HG03565 (cell line): ENCODE data around the gene PHACTR1.
"Not testable (repeated sequence)": the region's sequence is repeated elsewhere in the genome, so short reads cannot be mapped to it uniquely, and the experiment has no call there.

Source experiments
- ATAC-seq: cut with Tn5 transposase; IDR thresholded peaks from one replicate; pipeline ENCODE4 v1.9.1; 2021; ENCODE audit warnings: mild to moderate bottlenecking, moderate library complexity; ENCODE audit not compliant: unreplicated experiment

The PHACTR1 gene

GRCh38 chr6:12716298-12716916 lies at the start of gene PHACTR1:
Gene PHACTR1 (plus strand): TSS chr6:12716767.
- ATAC-seq = no peak

DNA sequence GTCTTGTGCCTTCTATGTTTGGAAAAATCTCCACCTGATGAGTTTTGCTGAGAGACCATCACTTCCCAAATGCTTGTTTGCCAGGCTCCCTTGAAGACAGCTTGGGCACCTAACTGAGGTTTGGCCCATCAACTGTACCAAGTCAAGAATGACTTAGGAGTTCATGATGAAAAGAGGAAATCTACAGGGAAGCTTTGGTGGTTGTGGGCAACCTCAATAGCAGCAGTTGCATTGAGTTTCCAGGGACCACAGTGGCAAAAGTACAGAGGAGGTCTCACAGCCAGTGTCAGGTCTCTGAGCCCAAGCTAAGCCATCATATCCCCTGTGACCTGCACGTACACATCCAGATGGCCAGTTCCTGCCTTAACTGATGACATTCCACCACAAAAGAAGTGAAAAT lies 49.7 kb upstream of the PHACTR1 start:
- ATAC-seq = no peak

- no peak for ATAC-seq
Observed at GRCh38 chr6:12675931-12676330, 40.6 kb upstream of the PHACTR1 start.

DNA sequence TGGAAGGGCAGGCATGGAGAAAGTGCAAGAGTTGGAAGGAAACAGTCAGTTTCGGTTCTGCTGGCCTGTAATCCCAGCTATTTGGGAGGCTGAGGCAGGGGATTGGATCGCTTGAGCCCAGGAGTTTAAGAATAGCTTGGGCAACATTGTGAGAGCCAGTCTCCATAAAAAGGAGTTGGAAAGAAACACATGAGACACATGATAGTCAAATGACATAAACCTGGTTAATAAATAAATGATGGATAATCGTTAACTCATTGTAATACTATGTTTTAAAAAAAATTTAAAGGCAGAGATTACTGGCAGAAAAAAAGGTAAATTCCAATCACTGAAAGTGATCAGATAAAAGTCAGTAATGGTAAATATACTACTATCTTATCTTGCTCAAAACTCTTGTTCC lies 37.2 kb upstream of the PHACTR1 start:
- ATAC-seq = no peak

GRCh38 chr6:12693122-12693521 lies 23.4 kb upstream of the PHACTR1 start:
- ATAC-seq = no peak

- ATAC-seq = no peak
Observed at GRCh38 chr6:12698298-12698697, 18.3 kb upstream of the PHACTR1 start.

GRCh38 chr6:12704946-12705345 lies 11.6 kb upstream of the PHACTR1 start:
- no peak for ATAC-seq

GRCh38 chr6:12709116-12709515 lies 7.5 kb upstream of the PHACTR1 start:
- no peak for ATAC-seq

DNA sequence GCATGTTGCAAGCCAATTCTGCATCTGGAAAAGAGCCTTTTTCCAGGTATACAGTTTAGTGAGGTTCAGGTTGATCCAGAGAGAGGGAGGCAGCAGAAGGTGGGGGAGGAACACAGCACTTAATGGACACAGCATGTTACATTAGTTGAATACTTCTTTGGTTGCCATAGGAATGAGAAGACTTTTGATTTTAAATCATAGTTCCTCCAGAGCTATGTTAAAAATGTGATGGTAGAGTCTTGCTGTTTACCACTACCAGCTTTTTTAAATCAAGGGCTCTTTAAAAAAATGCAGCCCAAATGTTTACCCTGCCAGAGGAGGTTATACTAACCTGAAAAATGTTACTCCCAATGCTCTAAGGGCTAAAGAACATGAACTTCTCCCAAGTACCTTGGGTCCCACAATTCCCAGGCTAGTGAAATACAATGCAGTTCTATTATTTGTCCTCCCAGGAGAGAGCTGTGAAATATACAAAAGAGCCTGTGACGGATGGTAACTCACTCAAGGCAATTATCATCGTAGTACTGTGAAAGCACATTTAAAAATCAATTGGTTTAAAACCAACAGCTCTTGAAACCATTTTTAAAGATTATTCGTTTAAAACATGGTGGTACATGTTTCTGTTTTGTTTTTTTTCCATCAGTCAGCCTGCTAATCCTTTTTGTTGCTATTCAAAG lies 6.9 kb upstream of the PHACTR1 start:
- no peak for ATAC-seq

- no peak for ATAC-seq
Observed at GRCh38 chr6:12710921-12711320, 5.6 kb upstream of the PHACTR1 start.

DNA sequence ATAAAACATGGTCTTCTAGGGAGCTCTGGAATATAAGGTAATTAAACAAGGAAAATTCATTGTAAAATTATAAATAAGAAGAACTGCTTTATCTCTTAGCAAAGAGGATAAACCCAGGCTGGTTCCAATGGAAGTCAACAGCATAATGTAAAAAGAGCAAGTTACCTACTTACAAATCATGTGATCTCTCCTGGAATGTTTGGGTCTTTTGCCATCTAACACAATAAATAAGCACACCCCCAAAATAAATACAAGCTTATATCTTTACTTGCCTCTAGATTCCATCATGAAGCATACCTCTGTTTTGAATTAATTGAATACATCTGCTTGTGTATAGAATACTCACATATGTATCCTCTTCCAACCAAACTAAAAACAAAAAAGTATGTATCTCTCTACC lies 2.5 kb upstream of the PHACTR1 start:
- no peak for ATAC-seq

DNA sequence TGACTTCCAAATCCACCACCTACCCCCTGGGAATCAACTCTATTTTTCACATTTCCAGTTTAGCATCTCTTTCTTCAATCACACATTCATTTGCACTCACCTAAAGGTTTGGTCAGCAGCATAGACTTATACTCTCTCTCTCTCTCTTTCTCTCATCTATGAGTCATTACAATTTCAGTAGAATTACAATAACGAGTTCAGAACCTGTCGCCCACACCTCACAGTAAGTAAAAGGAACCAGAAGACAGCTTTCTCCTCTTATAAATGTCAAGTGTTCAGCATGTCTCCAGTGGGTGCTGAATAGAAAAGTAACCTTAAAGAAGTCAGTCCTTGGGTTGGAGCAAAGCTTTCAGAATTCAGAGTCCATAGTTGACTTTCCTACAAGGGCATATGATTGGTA lies 1.1 kb upstream of the PHACTR1 start:
- ATAC-seq = no peak

- ATAC-seq = no peak
Observed at GRCh38 chr6:12717356-12717755, 789 bp downstream of the PHACTR1 start.

DNA sequence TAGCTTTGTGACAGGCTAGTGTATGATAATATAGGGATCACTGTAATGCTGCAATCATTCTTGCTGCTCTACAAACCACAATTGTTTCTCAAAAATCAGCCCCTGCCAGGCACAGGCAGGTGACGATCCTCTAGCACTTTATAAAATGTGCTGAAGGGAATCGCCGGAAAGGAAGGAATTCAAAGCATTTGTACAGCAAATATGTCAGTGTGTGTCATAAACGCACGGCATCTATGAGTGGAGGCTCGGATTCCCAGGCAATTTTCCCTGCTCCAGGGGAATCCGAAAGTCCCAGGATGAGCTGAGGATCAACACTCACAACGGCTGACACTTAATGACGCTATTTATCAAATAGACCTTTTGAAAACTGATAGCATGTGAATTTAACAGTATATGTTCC lies 1.4 kb downstream of the PHACTR1 start:
- ATAC-seq = no peak

- no peak for ATAC-seq
Observed at GRCh38 chr6:12719017-12719416, 2.5 kb downstream of the PHACTR1 start.

- no peak for ATAC-seq
Observed at GRCh38 chr6:12720310-12720709, 3.7 kb downstream of the PHACTR1 start.

- ATAC-seq = no peak
Observed at GRCh38 chr6:12725263-12725662, 8.7 kb downstream of the PHACTR1 start.

DNA sequence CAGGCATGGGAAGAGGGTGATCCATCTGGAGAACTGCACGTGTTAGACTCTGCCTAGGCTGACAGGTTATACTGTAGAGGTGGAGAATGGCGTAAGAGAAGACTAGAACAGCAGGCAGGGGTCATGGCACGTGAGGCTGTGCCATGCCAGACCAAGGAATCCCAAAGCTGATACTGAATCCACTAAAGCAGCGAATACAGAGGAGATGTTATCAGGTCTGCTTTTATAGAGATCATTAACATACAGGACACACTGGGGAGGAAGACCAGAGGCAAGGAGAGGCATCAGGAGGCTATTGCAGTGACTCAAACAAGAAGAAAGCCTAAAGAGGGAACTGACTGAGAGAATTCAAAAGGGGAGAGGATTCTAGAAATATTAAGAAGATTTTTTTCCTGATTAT lies 12.9 kb downstream of the PHACTR1 start:
- ATAC-seq = no peak

GRCh38 chr6:12730809-12731208 lies 14.2 kb downstream of the PHACTR1 start:
- ATAC-seq = not testable (repeated sequence)

DNA sequence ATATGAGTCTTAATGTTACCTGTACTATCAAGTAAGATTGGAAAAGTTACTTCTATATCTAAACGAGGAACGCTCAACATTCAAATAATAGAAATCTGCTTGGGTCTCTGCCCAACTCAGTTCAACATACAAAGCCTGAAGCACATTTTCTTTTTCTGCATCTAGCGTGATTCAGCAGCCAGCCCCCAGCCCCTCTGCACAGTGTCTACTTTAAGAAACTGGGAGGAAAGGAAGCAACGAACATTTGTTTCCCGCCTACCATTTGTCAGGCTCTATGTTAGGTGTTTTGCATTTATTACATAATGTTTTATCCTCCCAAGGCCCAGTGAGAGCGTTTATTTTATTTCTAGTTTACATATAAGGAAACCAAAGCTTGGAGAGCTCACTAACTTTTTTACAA lies 17.3 kb downstream of the PHACTR1 start:
- no peak for ATAC-seq

GRCh38 chr6:12735786-12736185 lies 19.2 kb downstream of the PHACTR1 start:
- ATAC-seq = no peak

DNA sequence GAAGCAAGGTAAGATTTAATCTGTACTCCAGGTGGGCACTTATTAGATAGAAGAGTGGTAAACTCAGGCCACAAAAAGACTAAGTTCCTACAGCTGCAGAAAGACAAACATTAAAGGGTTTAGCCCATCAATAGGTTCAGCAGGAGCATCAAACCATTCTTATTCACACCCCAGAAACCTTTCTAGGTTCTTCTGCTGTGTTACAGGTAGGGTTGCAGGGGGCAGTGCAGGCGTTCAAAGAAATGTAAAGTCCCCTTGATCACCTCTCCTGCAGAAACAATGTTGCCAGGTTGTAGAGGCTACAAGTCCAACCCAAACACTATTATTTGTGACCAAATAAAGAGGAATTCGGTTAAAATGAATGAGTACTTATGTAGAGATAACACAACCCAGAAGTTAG lies 31.8 kb downstream of the PHACTR1 start:
- no peak for ATAC-seq
